Neural progenitor cell (in vitro differentiated cells): Measurements from ENCODE around the gene DPF3.

Experiments
- CTCF ChIP-seq: fragments of 200-600 bp; sonication (generic); IDR thresholded peaks from 2 replicates; pipeline ENCODE4 v1.5.1; 2017; ENCODE audit warnings: antibody characterized with exemption, mild to moderate bottlenecking
- EZH2 ChIP-seq: fragments of 200-600 bp; sonication (generic); IDR thresholded peaks from 2 replicates; pipeline ENCODE4 v1.6.1; 2017; ENCODE audit warnings: antibody characterized with exemption, mild to moderate bottlenecking, moderate library complexity

DNA sequence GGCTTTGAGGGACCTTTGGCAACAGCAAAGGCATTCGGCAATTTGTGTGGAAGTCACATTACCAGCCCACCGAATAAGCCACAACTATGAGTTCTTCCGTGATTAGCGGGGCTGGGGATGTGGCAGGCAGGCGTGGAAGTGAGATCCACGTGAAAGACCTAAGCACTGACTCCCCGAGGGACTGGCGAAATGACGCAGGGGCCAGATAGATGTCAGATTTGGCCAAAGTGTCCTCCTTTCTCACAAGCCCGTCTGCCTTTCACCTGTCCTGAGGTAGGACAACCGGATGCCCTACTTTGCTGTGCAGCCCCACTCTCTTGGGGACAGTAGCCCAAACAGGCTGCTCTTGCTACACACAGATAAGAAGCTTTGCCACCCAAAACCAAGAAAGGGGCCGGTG, 54.5 kb downstream of the DPF3 start:
- no peak for TF ChIP-seq CTCF
- no peak for TF ChIP-seq EZH2
